ENCODE measurements around the gene WDR27. TPM values are rescaled to one million over a fixed set of nuclear protein-coding genes. Genes with fewer than 3 reads are reported as not detected.
A peak's percentile ranks its signal among the peaks of the same experiment; 100 is the strongest.

Gene WDR27
- polyA plus RNA-seq, 3 donors, result 0.95 to 20.5 (median 2.0) TPM

GRCh38 chr6:169701311-169701953 is 397 bp downstream of the WDR27 start:
- intact Hi-C loops (cut with micrococcal nuclease), result loop anchor here (5.0 to 10.0 kb wide), 4 partner anchors 51 to 851 kb away; partner anchors contain the start of genes PSMB1 (in 2 of the 2), TBP (in 2 of the 2), DYNLT2 (in 1 of the 2) and ERMARD (in 1 of the 2)
- no peak for DNase-seq
- Histone ChIP-seq H3K4me2 (replicated peaks; ENCODE audit: extremely low read depth, low read length, poor library complexity, severe bottlenecking) (peak overlapping the region; percentile 95), H3K36me3 (replicated peaks in 1 of 2; ENCODE audit: control insufficient read depth in 1 of 2, insufficient read depth in 2 of 2, low read length in 2 of 2) (peaks cover 0 to 16% of the 10 kb centered on the region in 2 donors), H2AFZ (ENCODE audit: insufficient read depth, low read depth, low read length, poor library complexity, severe bottlenecking) (peak overlapping the region; percentile 98), H4K20me1 (ENCODE audit: insufficient read depth, low read length) (peaks cover 13% of the 10 kb centered on the region), H3K4me1 (ENCODE audit: control insufficient read depth in 1 of 2, insufficient read depth in 2 of 2, low read length in 2 of 2) (peaks cover 32 to 43% of the 10 kb centered on the region in 2 donors), H3K9ac (ENCODE audit: insufficient read depth, low read length, poor library complexity, severe bottlenecking) (peak overlapping the region; percentile 96), H3K27me3 (ENCODE audit: control insufficient read depth in 2 of 2, insufficient read depth in 2 of 2, low read length in 2 of 2) (no peaks in the 10 kb centered on the region), H3K9me3 (replicated peaks in 1 of 2; ENCODE audit: control insufficient read depth in 1 of 2, insufficient read depth in 1 of 2, low read length in 2 of 2) (peaks cover 0 to 12% of the 10 kb centered on the region in 2 donors), H3K27ac (ENCODE audit: low read depth in 1 of 2, low read length in 2 of 2) (peak overlapping the region; percentile 83 to 94), H3K79me2 (ENCODE audit: insufficient read depth, low read length) (peaks cover 36% of the 10 kb centered on the region), H3K4me3 (replicated peaks in 1 of 3; ENCODE audit: low read depth in 2 of 3, low read length in 3 of 3) (peak overlapping the region; percentile 63 to 95 (median 84))
- H3K27me3 Mint-ChIP-seq (ENCODE audit: low read depth in 3 of 3), result no peaks in the 10 kb centered on the region
- TF ChIP-seq CTCF (IDR thresholded peaks at IDR 0.05), result no peak
- peak overlapping the region; percentile 69 to 92 (median 87) for H3K27ac Mint-ChIP-seq
- H3K36me3 Mint-ChIP-seq, result peaks cover 10 to 11% of the 10 kb centered on the region in 2 donors
- H3K4me1 Mint-ChIP-seq, result peaks cover 42% of the 10 kb centered on the region
- H3K4me3 Mint-ChIP-seq, result peak overlapping the region; percentile 92 to 94
- peaks cover 4 to 13% (median 6%) of the 10 kb centered on the region in 7 donors for H3K9me3 Mint-ChIP-seq
- WGBS (ENCODE audit: insufficient coverage), result 0% methylated on average over 53 of the region's 54 CpGs

GRCh38 chr6:169700296-169700695 is 1.5 kb downstream of the WDR27 start:
- peaks cover 9 to 23% (median 15%) of the 10 kb centered on the region in 7 donors for H3K9me3 Mint-ChIP-seq
- Histone ChIP-seq H2AFZ (ENCODE audit: insufficient read depth, low read depth, low read length, poor library complexity, severe bottlenecking) (peak overlapping the region; percentile 44), H3K9ac (ENCODE audit: insufficient read depth, low read length, poor library complexity, severe bottlenecking) (no peak overlapping the region), H4K20me1 (ENCODE audit: insufficient read depth, low read length) (peaks cover 12% of the 10 kb centered on the region), H3K79me2 (ENCODE audit: insufficient read depth, low read length) (peaks cover 32% of the 10 kb centered on the region), H3K4me2 (replicated peaks; ENCODE audit: extremely low read depth, low read length, poor library complexity, severe bottlenecking) (peak overlapping the region; percentile 95), H3K4me1 (ENCODE audit: control insufficient read depth in 1 of 2, insufficient read depth in 2 of 2, low read length in 2 of 2) (peaks cover 32 to 43% of the 10 kb centered on the region in 2 donors), H3K27me3 (ENCODE audit: control insufficient read depth in 2 of 2, insufficient read depth in 2 of 2, low read length in 2 of 2) (no peaks in the 10 kb centered on the region), H3K27ac (ENCODE audit: low read depth in 1 of 2, low read length in 2 of 2) (peak overlapping the region in 1 of 2 donors; percentile 16), H3K36me3 (replicated peaks in 1 of 2; ENCODE audit: control insufficient read depth in 1 of 2, insufficient read depth in 2 of 2, low read length in 2 of 2) (peaks cover 0 to 5% of the 10 kb centered on the region in 2 donors), H3K9me3 (replicated peaks in 1 of 2; ENCODE audit: control insufficient read depth in 1 of 2, insufficient read depth in 1 of 2, low read length in 2 of 2) (peaks cover 0 to 22% of the 10 kb centered on the region in 2 donors), H3K4me3 (replicated peaks in 1 of 3; ENCODE audit: low read depth in 2 of 3, low read length in 3 of 3) (peak overlapping the region in 1 of 3 experiments; percentile 32)
- H3K27me3 Mint-ChIP-seq (ENCODE audit: low read depth in 3 of 3), result no peaks in the 10 kb centered on the region
- TF ChIP-seq CTCF (IDR thresholded peaks at IDR 0.05), result no peak
- H3K4me1 Mint-ChIP-seq, result peaks cover 35% of the 10 kb centered on the region
- DNase-seq, result peak in 2 of 3 donors; percentile 11 to 15
- H3K27ac Mint-ChIP-seq, result peak overlapping the region in 3 of 7 donors; percentile 20 to 72 (median 51)
- H3K36me3 Mint-ChIP-seq, result peaks cover 10 to 11% of the 10 kb centered on the region in 2 donors
- WGBS (ENCODE audit: insufficient coverage), result 27% methylated on average over 3 of the region's 5 CpGs
- intact Hi-C loops (cut with micrococcal nuclease), result loop anchor here (5.0 to 10.0 kb wide), 4 partner anchors 52 to 852 kb away; partner anchors contain the start of genes PSMB1 (in 2 of the 2), TBP (in 2 of the 2), DYNLT2 (in 1 of the 2) and ERMARD (in 1 of the 2)
- peak overlapping the region in 1 of 2 donors; percentile 53 for H3K4me3 Mint-ChIP-seq

All from CD14-positive monocyte (primary cell).